Astrocyte (in vitro differentiated cells and primary cell): ENCODE measurements around the gene CDC42BPA. TPM values are rescaled to one million over a fixed set of nuclear protein-coding genes. Genes with fewer than 3 reads are reported as not detected.

Experiments used
- DNase-seq: peaks from one replicate; pipeline ENCODE4 v3.0.0-alpha.2; 2010; ENCODE audit warnings: low read depth
- FAIRE-seq: peaks from 2 replicates; lab custom pipeline; 2011; peaks lifted over from hg19 to GRCh38; lab: Jason Lieb, UNC
- H2AFZ ChIP-seq: 2 replicates; pipeline ENCODE4 v1.6.0; 2012; ENCODE audit warnings: low read depth, low read length, inconsistent platforms
- H3K27ac ChIP-seq: 2 replicates; pipeline ENCODE4 v1.5.1; 2011; ENCODE audit warnings: low read depth, low read length, inconsistent platforms
- H3K27me3 ChIP-seq: 2 replicates; pipeline ENCODE4 v1.6.0; 2011; ENCODE audit warnings: low read length, inconsistent platforms; ENCODE audit not compliant: insufficient read depth
- H3K36me3 ChIP-seq: 2 replicates; pipeline ENCODE4 v1.5.1; 2011; ENCODE audit warnings: low read length, inconsistent platforms; ENCODE audit not compliant: insufficient read depth
- H3K4me1 ChIP-seq: 2 replicates; pipeline ENCODE4 v1.5.1; 2011; ENCODE audit warnings: low read length, inconsistent platforms; ENCODE audit not compliant: insufficient read depth
- H3K4me2 ChIP-seq: 2 replicates; pipeline ENCODE4 v1.6.0; 2012; ENCODE audit warnings: low read length, inconsistent platforms
- H3K4me3 ChIP-seq: 2 replicates; pipeline ENCODE4 v1.5.1; 2011; ENCODE audit warnings: low read depth, mild to moderate bottlenecking, low read length, inconsistent platforms; ENCODE audit not compliant: insufficient read depth
- H3K79me2 ChIP-seq: 2 replicates; pipeline ENCODE4 v1.6.0; 2012; ENCODE audit warnings: mild to moderate bottlenecking, low read length, inconsistent platforms; ENCODE audit not compliant: insufficient read depth
- H3K9ac ChIP-seq: 2 replicates; pipeline ENCODE4 v1.6.0; 2012; ENCODE audit warnings: mild to moderate bottlenecking, low read length, inconsistent platforms
- H3K9me3 ChIP-seq: 2 replicates; pipeline ENCODE4 v1.5.1; 2012; ENCODE audit warnings: low read depth, mild to moderate bottlenecking, low read length, inconsistent platforms; ENCODE audit not compliant: insufficient read depth
- H4K20me1 ChIP-seq: 2 replicates; pipeline ENCODE4 v1.6.0; 2012; ENCODE audit warnings: low read length, inconsistent platforms; ENCODE audit not compliant: insufficient read depth
- H3K27ac Mint-ChIP-seq: one replicate; pipeline ENCODE4 v1.8.0; 2021; ENCODE audit warnings: mild to moderate bottlenecking, mixed read lengths; ENCODE audit not compliant: unreplicated experiment
- H3K27me3 Mint-ChIP-seq: one replicate; pipeline ENCODE4 v1.8.0; 2021; ENCODE audit warnings: low read depth, mixed read lengths; ENCODE audit not compliant: unreplicated experiment
- H3K36me3 Mint-ChIP-seq: one replicate; pipeline ENCODE4 v1.8.0; 2021; ENCODE audit warnings: low read depth, mixed read lengths; ENCODE audit not compliant: unreplicated experiment
- H3K4me1 Mint-ChIP-seq: one replicate; pipeline ENCODE4 v1.8.0; 2021; ENCODE audit warnings: low read depth, mixed read lengths; ENCODE audit not compliant: unreplicated experiment
- H3K4me3 Mint-ChIP-seq: one replicate; pipeline ENCODE4 v1.8.0; 2021; ENCODE audit warnings: mild to moderate bottlenecking, moderate library complexity, mixed read lengths; ENCODE audit not compliant: unreplicated experiment
- H3K9me3 Mint-ChIP-seq: one replicate; pipeline ENCODE4 v1.8.0; 2021; ENCODE audit warnings: mild to moderate bottlenecking, mixed read lengths; ENCODE audit not compliant: unreplicated experiment
- EZH2 ChIP-seq: IDR thresholded peaks from 2 replicates; pipeline ENCODE4 v1.6.1; 2012; ENCODE audit warnings: mild to moderate bottlenecking, low read length, inconsistent platforms; ENCODE audit not compliant: insufficient read depth
- total RNA-seq: library from RNA; stranded (reverse); gene quantifications from 2 replicates; pipeline ENCODE4 v1.2.1, GENCODE V29; 2021
- TF ChIP-seq, protein P1 (sequence below): IDR thresholded peaks from 2 replicates; pipeline ENCODE4 v1.5.1; 2011; ENCODE audit warnings: low read depth, mild to moderate bottlenecking, inconsistent platforms, low read length, moderate library complexity; ENCODE audit not compliant: insufficient read depth

The CDC42BPA gene
- total RNA-seq, 1 donor from 2014 or later = 34.5 TPM

DNA sequence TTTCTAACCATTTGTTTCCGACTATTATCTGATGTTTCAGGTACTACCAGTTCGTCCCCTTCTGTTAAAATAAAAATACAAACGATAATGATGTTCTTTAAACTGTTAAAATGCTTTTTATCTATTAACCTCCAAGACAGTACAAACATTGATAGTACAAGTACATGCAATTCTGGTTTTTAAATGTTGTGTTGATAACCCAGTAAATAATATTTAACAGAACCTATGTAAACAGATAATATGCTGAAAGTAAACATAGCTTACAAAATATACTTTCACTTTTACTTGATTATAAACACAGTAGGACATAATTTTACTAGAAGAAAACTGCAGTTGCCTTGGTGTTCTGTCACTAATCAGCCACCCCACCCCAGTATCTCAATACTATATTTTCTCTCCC, 301.3 kb downstream of the CDC42BPA start:
- H4K20me1 ChIP-seq = no peaks in the 10 kb centered on the region
- H3K27ac ChIP-seq = no peak overlapping the region
- Mint-ChIP-seq H3K9me3 (peaks cover 10% of the 10 kb centered on the region), H3K4me1 (no peaks in the 10 kb centered on the region), H3K27me3 (no peaks in the 10 kb centered on the region), H3K27ac (no peak overlapping the region), H3K36me3 (peaks cover 25% of the 10 kb centered on the region), H3K4me3 (no peak overlapping the region)
- no peak overlapping the region for H3K9ac ChIP-seq
- DNase-seq (no peak), FAIRE-seq (no peak)
- no peak for TF ChIP-seq EZH2
- TF ChIP-seq, protein P1, sequence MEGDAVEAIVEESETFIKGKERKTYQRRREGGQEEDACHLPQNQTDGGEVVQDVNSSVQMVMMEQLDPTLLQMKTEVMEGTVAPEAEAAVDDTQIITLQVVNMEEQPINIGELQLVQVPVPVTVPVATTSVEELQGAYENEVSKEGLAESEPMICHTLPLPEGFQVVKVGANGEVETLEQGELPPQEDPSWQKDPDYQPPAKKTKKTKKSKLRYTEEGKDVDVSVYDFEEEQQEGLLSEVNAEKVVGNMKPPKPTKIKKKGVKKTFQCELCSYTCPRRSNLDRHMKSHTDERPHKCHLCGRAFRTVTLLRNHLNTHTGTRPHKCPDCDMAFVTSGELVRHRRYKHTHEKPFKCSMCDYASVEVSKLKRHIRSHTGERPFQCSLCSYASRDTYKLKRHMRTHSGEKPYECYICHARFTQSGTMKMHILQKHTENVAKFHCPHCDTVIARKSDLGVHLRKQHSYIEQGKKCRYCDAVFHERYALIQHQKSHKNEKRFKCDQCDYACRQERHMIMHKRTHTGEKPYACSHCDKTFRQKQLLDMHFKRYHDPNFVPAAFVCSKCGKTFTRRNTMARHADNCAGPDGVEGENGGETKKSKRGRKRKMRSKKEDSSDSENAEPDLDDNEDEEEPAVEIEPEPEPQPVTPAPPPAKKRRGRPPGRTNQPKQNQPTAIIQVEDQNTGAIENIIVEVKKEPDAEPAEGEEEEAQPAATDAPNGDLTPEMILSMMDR = no peak
- no peaks in the 10 kb centered on the region for H3K9me3 ChIP-seq
- no peak overlapping the region for H2AFZ ChIP-seq
- H3K36me3 ChIP-seq = no peaks in the 10 kb centered on the region
- H3K4me3 ChIP-seq = no peak overlapping the region
- H3K4me1 ChIP-seq = no peaks in the 10 kb centered on the region
- H3K27me3 ChIP-seq = no peaks in the 10 kb centered on the region
- no peaks in the 10 kb centered on the region for H3K79me2 ChIP-seq
- H3K4me2 ChIP-seq = no peak overlapping the region

DNA sequence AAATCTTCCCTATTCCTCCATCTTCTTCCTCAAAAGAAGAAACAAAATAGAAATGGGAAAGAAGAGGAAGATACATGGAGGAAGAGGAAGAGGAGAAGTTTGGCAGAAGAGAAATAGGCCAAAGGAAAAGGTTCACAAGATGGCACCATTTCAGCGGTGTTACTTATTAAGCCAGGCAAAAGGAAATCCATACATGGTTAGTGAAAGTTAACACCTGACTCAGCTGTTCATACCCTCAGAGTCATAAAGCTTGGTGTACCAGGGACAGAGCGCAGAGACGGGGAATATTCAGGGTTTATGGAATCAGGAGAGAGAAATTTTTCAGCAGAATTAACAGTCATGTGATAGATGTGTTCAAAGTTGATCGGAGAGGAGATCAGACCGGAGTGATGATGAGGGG, 307.6 kb downstream of the CDC42BPA start:
- Histone ChIP-seq H3K4me1 (no peaks in the 10 kb centered on the region), H3K27me3 (no peaks in the 10 kb centered on the region), H3K4me3 (no peak overlapping the region), H3K79me2 (no peaks in the 10 kb centered on the region), H3K9ac (no peak overlapping the region), H4K20me1 (no peaks in the 10 kb centered on the region), H3K9me3 (no peaks in the 10 kb centered on the region), H3K4me2 (no peak overlapping the region), H2AFZ (no peak overlapping the region), H3K36me3 (peaks cover 6% of the 10 kb centered on the region), H3K27ac (no peak overlapping the region)
- Mint-ChIP-seq H3K4me1 (no peaks in the 10 kb centered on the region), H3K27ac (no peak overlapping the region), H3K27me3 (no peaks in the 10 kb centered on the region), H3K4me3 (no peak overlapping the region), H3K36me3 (peaks cover 1% of the 10 kb centered on the region), H3K9me3 (no peaks in the 10 kb centered on the region)
- TF ChIP-seq, protein P1 = no peak
- TF ChIP-seq EZH2 = no peak
- no peak for FAIRE-seq
- no peak for DNase-seq

DNA sequence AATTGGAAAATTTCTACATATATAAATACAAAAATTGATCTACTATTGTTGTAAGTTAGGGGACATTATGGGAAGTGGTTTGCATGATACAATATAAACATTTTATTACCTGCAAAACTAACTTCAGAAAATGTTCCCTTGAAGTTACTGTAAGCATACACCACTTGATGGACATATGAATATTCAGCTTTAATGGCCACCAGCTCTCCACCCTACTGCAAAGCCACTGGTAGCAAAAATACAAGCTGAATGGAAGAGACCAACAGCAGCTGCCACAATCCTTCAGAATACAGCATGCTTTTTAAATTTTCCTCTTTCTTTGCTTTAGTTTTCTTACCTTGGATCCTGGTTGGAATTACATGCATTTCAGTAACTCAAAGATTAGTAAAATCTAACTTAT, 308.4 kb downstream of the CDC42BPA start:
- no peaks in the 10 kb centered on the region for H3K27me3 ChIP-seq
- TF ChIP-seq EZH2 = no peak
- TF ChIP-seq, protein P1 = no peak
- no peaks in the 10 kb centered on the region for H4K20me1 ChIP-seq
- no peak overlapping the region for H2AFZ ChIP-seq
- no peak overlapping the region for H3K27ac Mint-ChIP-seq
- H3K9ac ChIP-seq = no peak overlapping the region
- H3K9me3 ChIP-seq = no peaks in the 10 kb centered on the region
- no peaks in the 10 kb centered on the region for H3K79me2 ChIP-seq
- H3K27ac ChIP-seq = no peak overlapping the region
- no peak overlapping the region for H3K4me2 ChIP-seq
- H3K36me3 ChIP-seq = peaks cover 6% of the 10 kb centered on the region
- H3K4me3 ChIP-seq = no peak overlapping the region
- FAIRE-seq = no peak
- DNase-seq = no peak
- peaks cover 1% of the 10 kb centered on the region for H3K36me3 Mint-ChIP-seq
- no peaks in the 10 kb centered on the region for H3K27me3 Mint-ChIP-seq
- H3K4me3 Mint-ChIP-seq = no peak overlapping the region
- H3K9me3 Mint-ChIP-seq = no peaks in the 10 kb centered on the region
- no peaks in the 10 kb centered on the region for H3K4me1 Mint-ChIP-seq
- H3K4me1 ChIP-seq = no peaks in the 10 kb centered on the region
